Measurements from ENCODE around the gene AKAP9. TPM values are rescaled to one million over a fixed set of nuclear protein-coding genes. Genes with fewer than 3 reads are reported as not detected.
A peak's percentile ranks its signal among the peaks of the same experiment; 100 is the strongest.

The AKAP9 gene
- total and polyA plus RNA-seq, 4 donors = 11.4 to 203 (median 40.0) TPM

DNA sequence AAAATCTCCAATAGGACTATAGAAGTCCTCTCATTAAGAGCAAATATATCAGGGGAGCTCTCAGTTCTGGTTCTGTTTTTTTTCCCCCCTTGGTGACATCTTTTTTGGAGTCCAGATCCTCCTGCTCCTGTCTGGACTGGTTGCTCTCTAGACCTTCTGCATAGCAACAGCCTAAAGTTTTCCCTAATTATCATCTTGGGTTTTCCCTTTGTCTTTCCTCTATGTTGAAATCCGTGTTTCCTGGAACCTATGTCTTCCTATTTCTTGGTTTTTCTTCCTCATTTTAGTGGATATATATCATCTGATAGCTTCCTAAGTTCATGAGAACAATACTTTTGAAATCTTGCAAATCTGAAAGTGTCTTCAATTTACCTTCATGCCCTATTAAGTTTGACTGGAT is 30.5 kb upstream of the AKAP9 start:
- Histone ChIP-seq H3K36me3 (ENCODE audit: control insufficient read depth in 4 of 4, insufficient read depth in 4 of 4, low read length in 4 of 4) (no peaks in the 10 kb centered on the region), H3K4me1 (ENCODE audit: control insufficient read depth in 5 of 5, insufficient read depth in 5 of 5, low read length in 5 of 5) (peaks cover 0 to 2% (median 0%) of the 10 kb centered on the region in 5 donors), H3K27ac (ENCODE audit: low read depth in 1 of 2, low read length in 1 of 2) (no peak overlapping the region), H3K9ac (ENCODE audit: insufficient read depth in 1 of 2, low read length in 2 of 2) (no peak overlapping the region), H3K4me3 (no peak overlapping the region), H3K27me3 (ENCODE audit: control insufficient read depth in 3 of 3, insufficient read depth in 3 of 3, low read length in 2 of 3) (no peaks in the 10 kb centered on the region), H3K9me3 (ENCODE audit: control insufficient read depth in 4 of 4, insufficient read depth in 3 of 4, low read length in 3 of 4) (no peaks in the 10 kb centered on the region)
- WGBS, 2 donors = 73 to 76% methylated on average over 1 of the region's 1 CpG
- DNase-seq = no peak
- TF ChIP-seq CTCF (IDR thresholded peaks at IDR 0.05; ENCODE audit: control extremely low read depth, extremely low read depth) = no peak
- ATAC-seq (ENCODE audit: insufficient read depth, low FRiP score) = no peak

GRCh38 chr7:91911121-91911520 is 29.5 kb upstream of the AKAP9 start:
- ATAC-seq (ENCODE audit: insufficient read depth, low FRiP score) (no peak), DNase-seq (no peak)
- WGBS, 2 donors = 95 to 99% methylated on average over 4 of the region's 4 CpGs
- Histone ChIP-seq H3K27ac (ENCODE audit: low read depth in 1 of 2, low read length in 1 of 2) (no peak overlapping the region), H3K36me3 (ENCODE audit: control insufficient read depth in 4 of 4, insufficient read depth in 4 of 4, low read length in 4 of 4) (no peaks in the 10 kb centered on the region), H3K27me3 (ENCODE audit: control insufficient read depth in 3 of 3, insufficient read depth in 3 of 3, low read length in 2 of 3) (no peaks in the 10 kb centered on the region), H3K9me3 (ENCODE audit: control insufficient read depth in 4 of 4, insufficient read depth in 3 of 4, low read length in 3 of 4) (no peaks in the 10 kb centered on the region), H3K4me1 (ENCODE audit: control insufficient read depth in 5 of 5, insufficient read depth in 5 of 5, low read length in 5 of 5) (peaks cover 0 to 2% (median 0%) of the 10 kb centered on the region in 5 donors), H3K9ac (ENCODE audit: insufficient read depth in 1 of 2, low read length in 2 of 2) (no peak overlapping the region), H3K4me3 (no peak overlapping the region)
- no peak for TF ChIP-seq CTCF (IDR thresholded peaks at IDR 0.05; ENCODE audit: control extremely low read depth, extremely low read depth)

- Histone ChIP-seq H3K27ac (ENCODE audit: low read depth in 1 of 2, low read length in 1 of 2) (no peak overlapping the region), H3K9me3 (ENCODE audit: control insufficient read depth in 4 of 4, insufficient read depth in 3 of 4, low read length in 3 of 4) (no peaks in the 10 kb centered on the region), H3K36me3 (ENCODE audit: control insufficient read depth in 4 of 4, insufficient read depth in 4 of 4, low read length in 4 of 4) (no peaks in the 10 kb centered on the region), H3K9ac (ENCODE audit: insufficient read depth in 1 of 2, low read length in 2 of 2) (no peak overlapping the region), H3K4me3 (no peak overlapping the region), H3K4me1 (ENCODE audit: control insufficient read depth in 5 of 5, insufficient read depth in 5 of 5, low read length in 5 of 5) (peaks cover 0 to 2% (median 0%) of the 10 kb centered on the region in 5 donors), H3K27me3 (ENCODE audit: control insufficient read depth in 3 of 3, insufficient read depth in 3 of 3, low read length in 2 of 3) (no peaks in the 10 kb centered on the region)
- no peak for TF ChIP-seq CTCF (IDR thresholded peaks at IDR 0.05; ENCODE audit: control extremely low read depth, extremely low read depth)
- no peak for DNase-seq
- no peak for ATAC-seq (ENCODE audit: insufficient read depth, low FRiP score)
Observed at GRCh38 chr7:91912494-91912893, 28.2 kb upstream of the AKAP9 start.

DNA sequence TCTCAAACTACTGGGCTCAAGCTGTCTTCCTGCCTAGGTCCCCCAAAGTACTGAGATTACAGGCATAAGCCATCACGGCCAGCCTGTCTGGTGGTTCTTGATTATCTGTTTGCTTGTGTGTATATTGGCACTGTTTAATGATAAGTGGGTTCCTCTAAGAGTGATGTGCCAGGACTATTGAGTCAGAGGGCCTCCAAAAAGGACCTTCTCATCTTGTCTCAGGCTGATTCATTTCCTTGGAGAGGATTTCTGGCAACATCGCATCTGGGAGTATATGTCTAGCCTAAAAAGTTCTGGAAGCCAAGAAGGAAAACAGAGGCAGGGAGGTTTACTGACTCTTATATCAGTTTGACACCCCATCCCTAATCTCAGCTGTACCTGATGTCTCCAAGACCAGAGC is 27.1 kb upstream of the AKAP9 start:
- peak in 1 of 3 donors; percentile 33 for DNase-seq
- H3K9me3 ChIP-seq (ENCODE audit: control insufficient read depth in 4 of 4, insufficient read depth in 3 of 4, low read length in 3 of 4) = no peaks in the 10 kb centered on the region
- no peak overlapping the region for H3K27ac ChIP-seq (ENCODE audit: low read depth in 1 of 2, low read length in 1 of 2)
- no peak overlapping the region for H3K9ac ChIP-seq (ENCODE audit: insufficient read depth in 1 of 2, low read length in 2 of 2)
- no peaks in the 10 kb centered on the region for H3K36me3 ChIP-seq (ENCODE audit: control insufficient read depth in 4 of 4, insufficient read depth in 4 of 4, low read length in 4 of 4)
- peaks cover 0 to 2% (median 0%) of the 10 kb centered on the region in 5 donors for H3K4me1 ChIP-seq (ENCODE audit: control insufficient read depth in 5 of 5, insufficient read depth in 5 of 5, low read length in 5 of 5)
- 82 to 89% methylated on average over 2 of the region's 2 CpGs for WGBS, 2 donors
- no peak for TF ChIP-seq CTCF (IDR thresholded peaks at IDR 0.05; ENCODE audit: control extremely low read depth, extremely low read depth)
- ATAC-seq (ENCODE audit: insufficient read depth, low FRiP score) = no peak
- H3K4me3 ChIP-seq = no peak overlapping the region
- H3K27me3 ChIP-seq (ENCODE audit: control insufficient read depth in 3 of 3, insufficient read depth in 3 of 3, low read length in 2 of 3) = no peaks in the 10 kb centered on the region
